T-cell (primary cell): ENCODE measurements around the gene DRD1. TPM values are rescaled to one million over a fixed set of nuclear protein-coding genes. Genes with fewer than 3 reads are reported as not detected.
A peak's percentile ranks its signal among the peaks of the same experiment; 100 is the strongest.

ENCODE experiments used
- ATAC-seq, 4 experiments: fragments of 200-7000 bp in 3 of 4; fragments of 150-1000 bp in 1 of 4; cut with Tn5 transposase; replicated peaks in 1 of 4; 1 replicate in 3 of 4; 2 replicates in 1 of 4; pipeline ENCODE4 v1.10.0; 2021; ENCODE audit warnings: moderate library complexity in 3 of 4, mild to moderate bottlenecking in 2 of 4, moderate number of reproducible peaks in 1 of 4
- CTCF ChIA-PET, 2 donors: fragments of 300-600 bp; sonication (Branson Sonifier 250); formaldehyde crosslinking; loops; one replicate each; lab custom pipeline; 2022; ENCODE audit warnings: antibody characterized with exemption in 2 of 2; lab: Charles Lee
- POLR2A ChIA-PET, 2 donors: fragments of 300-600 bp; sonication (Branson Sonifier 250); formaldehyde crosslinking; loops; one replicate each; lab custom pipeline; 2022; ENCODE audit warnings: antibody characterized with exemption in 2 of 2; lab: Charles Lee
- DNase-seq, 35 experiments: peaks; one replicate each; pipeline versions ENCODE4 v3.0.0 to v3.0.0-alpha.2; 2013 to 2023
- H3K27ac ChIP-seq: one replicate; pipeline ENCODE4 v1.5.1; 2013; ENCODE audit warnings: low read length
- H3K27me3 ChIP-seq, 2 experiments: replicated peaks in 1 of 2; 1 replicate in 1 of 2; 2 replicates in 1 of 2; pipeline versions ENCODE4 v1.6.1 to v1.7.0; 2013; ENCODE audit warnings: low read length in 1 of 2, mixed read lengths in 1 of 2; ENCODE audit not compliant: control insufficient read depth in 2 of 2, insufficient read depth in 2 of 2; ENCODE audit errors: extremely low read depth in 1 of 2
- H3K36me3 ChIP-seq, 2 donors: 1 replicate in 1 of 2; 2 replicates in 1 of 2; pipeline versions ENCODE4 v1.6.1 to v1.7.0; 2013; ENCODE audit warnings: low read length in 1 of 2; ENCODE audit not compliant: control insufficient read depth in 2 of 2, insufficient read depth in 1 of 2; ENCODE audit errors: extremely low read depth in 1 of 2
- H3K4me1 ChIP-seq, 2 experiments: 1 replicate in 1 of 2; 2 replicates in 1 of 2; pipeline versions ENCODE4 v1.6.1 to v1.7.0; 2013; ENCODE audit warnings: low read length in 2 of 2, mixed read lengths in 1 of 2; ENCODE audit not compliant: insufficient read depth in 2 of 2, control insufficient read depth in 1 of 2; ENCODE audit errors: extremely low read depth in 1 of 2
- H3K4me3 ChIP-seq, 2 donors: 1 replicate in 1 of 2; 2 replicates in 1 of 2; pipeline versions ENCODE4 v1.5.1 to v1.7.0; 2013; ENCODE audit warnings: mild to moderate bottlenecking in 2 of 2, low read length in 1 of 2, moderate library complexity in 1 of 2; ENCODE audit not compliant: control insufficient read depth in 1 of 2; ENCODE audit errors: extremely low read depth in 1 of 2
- H3K9me3 ChIP-seq: 2 replicates; pipeline ENCODE4 v1.7.0; 2013
- H3K27ac Mint-ChIP-seq, 2 donors: one replicate each; pipeline ENCODE4 v1.8.0; 2020 to 2021; ENCODE audit warnings: mild to moderate bottlenecking in 2 of 2, mixed read lengths in 2 of 2
- H3K27me3 Mint-ChIP-seq, 2 donors: one replicate each; pipeline ENCODE4 v1.8.0; 2021 to 2022; ENCODE audit warnings: mixed read lengths in 2 of 2
- H3K36me3 Mint-ChIP-seq: one replicate; pipeline ENCODE4 v1.8.0; 2021; ENCODE audit warnings: mixed read lengths
- H3K4me1 Mint-ChIP-seq, 3 donors: one replicate each; pipeline ENCODE4 v1.8.0; 2020 to 2022; ENCODE audit warnings: mixed read lengths in 3 of 3, mild to moderate bottlenecking in 1 of 3
- H3K4me3 Mint-ChIP-seq, 3 donors: one replicate each; pipeline ENCODE4 v1.8.0; 2020 to 2022; ENCODE audit warnings: mild to moderate bottlenecking in 3 of 3, mixed read lengths in 3 of 3, moderate library complexity in 3 of 3
- H3K9me3 Mint-ChIP-seq, 3 donors: one replicate each; pipeline ENCODE4 v1.8.0; 2020 to 2022; ENCODE audit warnings: mixed read lengths in 3 of 3
- WGBS: methylation state at CpG from one replicate; pipeline ENCODE4 v1.1.5; 2013; ENCODE audit warnings: missing lambda C conversion rate; ENCODE audit not compliant: insufficient coverage; 5-methylcytosine and 5-hydroxymethylcytosine counted together
- total RNA-seq, 35 experiments: library from RNA in 6 of 35; stranded (reverse) in 6 of 35; fragments of 120-200 nt in 1 of 35; gene quantifications; one replicate each; pipeline versions ENCODE4 v1.2.1 to v1.2.4 and lab custom pipeline; 2013 to 2026

DRD1 gene
- total RNA-seq, 5 donors from 2014 or later (not counting 1 experiment from before 2014, with no cell fraction given), result not detected

GRCh38 chr5:175465282-175465681, 21.3 kb upstream of the DRD1 start:
- Mint-ChIP-seq H3K4me3 (no peak overlapping the region), H3K9me3 (no peaks in the 10 kb centered on the region), H3K27me3 (peaks cover 0 to 6% of the 10 kb centered on the region in 2 donors), H3K4me1 (peaks cover 8 to 11% (median 9%) of the 10 kb centered on the region in 3 donors), H3K27ac (no peak overlapping the region), H3K36me3 (no peaks in the 10 kb centered on the region)
- Histone ChIP-seq H3K36me3 (no peaks in the 10 kb centered on the region), H3K9me3 (no peaks in the 10 kb centered on the region), H3K27me3 (no peaks in the 10 kb centered on the region), H3K27ac (no peak overlapping the region), H3K4me3 (no peak overlapping the region), H3K4me1 (peaks cover 0 to 7% of the 10 kb centered on the region in 2 experiments)
- WGBS, result 43% methylated on average over 1 of the region's 3 CpGs
- no peak for DNase-seq
- no peak for ATAC-seq
- ChIA-PET CTCF (interaction anchor here (0.6 to 2.2 kb wide), 12 partner anchors 10 to 1048 kb away, joined by 3 to 12 read pairs (median 4); partner anchors contain the start of gene SFXN1 (in 1 of the 2)), POLR2A (no interaction called here)

GRCh38 chr5:175464942-175465233, 20.9 kb upstream of the DRD1 start:
- no peak overlapping the region for H3K4me3 ChIP-seq
- H3K27me3 ChIP-seq, result no peaks in the 10 kb centered on the region
- no peaks in the 10 kb centered on the region for H3K9me3 ChIP-seq
- DNase-seq (no peak), ATAC-seq (peak in 3 of 4 experiments; percentile 21 to 38 (median 31))
- POLR2A ChIA-PET, result interaction anchor here in 1 of 2 donors (0.7 kb wide), 1 partner anchor 55 kb away, joined by 3 read pairs; no protein-coding TSS in a partner anchor
- H3K27ac ChIP-seq, result no peak overlapping the region
- no peaks in the 10 kb centered on the region for H3K36me3 ChIP-seq
- peaks cover 8 to 11% (median 9%) of the 10 kb centered on the region in 3 donors for H3K4me1 Mint-ChIP-seq
- CTCF ChIA-PET, result interaction anchor here (0.6 to 2.2 kb wide), 13 partner anchors 11 to 69 kb away, joined by 3 to 12 read pairs (median 4); partner anchors contain the start of gene SFXN1 (in 1 of the 2)
- WGBS, result no CpG with 5 or more reads among the region's 3 CpGs
- no peaks in the 10 kb centered on the region for H3K36me3 Mint-ChIP-seq
- peak overlapping the region in 1 of 3 donors; percentile 4 for H3K4me3 Mint-ChIP-seq
- peak overlapping the region; percentile 45 to 85 for H3K27ac Mint-ChIP-seq
- H3K4me1 ChIP-seq, result peaks cover 0 to 7% of the 10 kb centered on the region in 2 experiments
- H3K9me3 Mint-ChIP-seq, result no peaks in the 10 kb centered on the region
- H3K27me3 Mint-ChIP-seq, result peaks cover 0 to 6% of the 10 kb centered on the region in 2 donors

- Mint-ChIP-seq H3K27ac (peak overlapping the region; percentile 45 to 85), H3K9me3 (no peaks in the 10 kb centered on the region), H3K27me3 (peaks cover 0 to 6% of the 10 kb centered on the region in 2 donors), H3K36me3 (no peaks in the 10 kb centered on the region), H3K4me1 (peaks cover 8 to 11% (median 9%) of the 10 kb centered on the region in 3 donors), H3K4me3 (peak overlapping the region in 1 of 3 donors; percentile 4)
- ATAC-seq (peak; percentile 97 to 99 (median 98)), DNase-seq (peak in 32 of 35 experiments; percentile 32 to 76 (median 56))
- no peak overlapping the region for H3K4me3 ChIP-seq
- H3K27me3 ChIP-seq, result no peaks in the 10 kb centered on the region
- no peaks in the 10 kb centered on the region for H3K36me3 ChIP-seq
- H3K4me1 ChIP-seq, result peaks cover 0 to 7% of the 10 kb centered on the region in 2 experiments
- WGBS, result 67% methylated on average over 6 of the region's 11 CpGs
- no peak overlapping the region for H3K27ac ChIP-seq
- ChIA-PET POLR2A (interaction anchor here in 1 of 2 donors (0.7 kb wide), 1 partner anchor 56 kb away, joined by 3 read pairs; no protein-coding TSS in a partner anchor), CTCF (interaction anchor here (0.5 to 2.2 kb wide), 15 partner anchors 11 to 640 kb away, joined by 3 to 12 read pairs (median 3); partner anchors contain the start of gene SFXN1 (in 1 of the 2))
- H3K9me3 ChIP-seq, result no peaks in the 10 kb centered on the region
Measured at GRCh38 chr5:175464074-175464941, 20.3 kb upstream of the DRD1 start.

- no peak overlapping the region for H3K27ac ChIP-seq
- Mint-ChIP-seq H3K4me1 (peaks cover 8 to 11% (median 9%) of the 10 kb centered on the region in 3 donors), H3K27me3 (peaks cover 0 to 8% of the 10 kb centered on the region in 2 donors), H3K27ac (no peak overlapping the region), H3K36me3 (no peaks in the 10 kb centered on the region), H3K4me3 (no peak overlapping the region), H3K9me3 (no peaks in the 10 kb centered on the region)
- no peaks in the 10 kb centered on the region for H3K36me3 ChIP-seq
- peaks cover 0 to 7% of the 10 kb centered on the region in 2 experiments for H3K4me1 ChIP-seq
- H3K9me3 ChIP-seq, result no peaks in the 10 kb centered on the region
- ATAC-seq (no peak), DNase-seq (no peak)
- ChIA-PET CTCF (interaction anchor here (0.5 to 2.2 kb wide), 6 partner anchors 12 to 640 kb away, joined by 3 to 6 read pairs (median 3); no protein-coding TSS in a partner anchor), POLR2A (no interaction called here)
- WGBS, result 88% methylated on average over 1 of the region's 3 CpGs
- peaks cover 2 to 5% of the 10 kb centered on the region in 2 experiments for H3K27me3 ChIP-seq
- no peak overlapping the region for H3K4me3 ChIP-seq
Measured at GRCh38 chr5:175463641-175464040, 19.7 kb upstream of the DRD1 start.

- WGBS, result 87% methylated on average over 12 of the region's 13 CpGs
- DNase-seq, result no peak
- Mint-ChIP-seq H3K4me1 (peaks cover 8 to 11% (median 9%) of the 10 kb centered on the region in 3 donors), H3K36me3 (no peaks in the 10 kb centered on the region), H3K4me3 (no peak overlapping the region), H3K27me3 (peaks cover 0 to 9% of the 10 kb centered on the region in 2 donors), H3K9me3 (no peaks in the 10 kb centered on the region), H3K27ac (no peak overlapping the region)
- Histone ChIP-seq H3K4me1 (peaks cover 0 to 7% of the 10 kb centered on the region in 2 experiments), H3K27ac (no peak overlapping the region), H3K27me3 (peaks cover 3 to 6% of the 10 kb centered on the region in 2 experiments), H3K4me3 (no peak overlapping the region), H3K36me3 (no peaks in the 10 kb centered on the region), H3K9me3 (no peaks in the 10 kb centered on the region)
- ATAC-seq, result no peak
- CTCF ChIA-PET, result interaction anchor here (0.6 kb wide), 2 partner anchors 45 to 158 kb away, joined by 3 to 7 read pairs; no protein-coding TSS in a partner anchor
- POLR2A ChIA-PET, result no interaction called here
Measured at GRCh38 chr5:175461370-175461769, 17.4 kb upstream of the DRD1 start.

GRCh38 chr5:175460552-175460951, 16.6 kb upstream of the DRD1 start:
- Histone ChIP-seq H3K27ac (no peak overlapping the region), H3K27me3 (peaks cover 3 to 9% of the 10 kb centered on the region in 2 experiments), H3K4me3 (no peak overlapping the region), H3K4me1 (peaks cover 0 to 7% of the 10 kb centered on the region in 2 experiments), H3K36me3 (no peaks in the 10 kb centered on the region), H3K9me3 (no peaks in the 10 kb centered on the region)
- no peak for DNase-seq
- H3K27me3 Mint-ChIP-seq, result peaks cover 0 to 13% of the 10 kb centered on the region in 2 donors
- ChIA-PET CTCF (no interaction called here), POLR2A (no interaction called here)
- no peaks in the 10 kb centered on the region for H3K9me3 Mint-ChIP-seq
- no peaks in the 10 kb centered on the region for H3K36me3 Mint-ChIP-seq
- no peak for ATAC-seq
- H3K27ac Mint-ChIP-seq, result no peak overlapping the region
- H3K4me1 Mint-ChIP-seq, result peaks cover 8 to 11% (median 9%) of the 10 kb centered on the region in 3 donors
- 38% methylated on average over 1 of the region's 2 CpGs for WGBS
- no peak overlapping the region for H3K4me3 Mint-ChIP-seq
